ENCODE measurements around the gene PARG. TPM values are rescaled to one million over a fixed set of nuclear protein-coding genes. Genes with fewer than 3 reads are reported as not detected.
"Not testable (repeated sequence)": the region's sequence is repeated elsewhere in the genome, so short reads cannot be mapped to it uniquely, and the experiment has no call there.

PARG gene
- total RNA-seq = 29.4 TPM
- 10 to 100 TPM; 15.9 to 21.2 (median 18.6) TPM for polyA plus RNA-seq (ENCODE audit: insufficient read depth in 1 of 8, insufficient read length in 8 of 8, low replicate concordance in 1 of 8)
- long read RNA-seq, donor 1 = 0 reads
- long read RNA-seq, donor 2 = 0 reads
- long read RNA-seq, donor 3 = 0 reads
- long read RNA-seq, donor 4 = 0 reads
- long read RNA-seq, donor 5 = 0 reads
- long read RNA-seq, donor 6, partial matches to known transcripts = 9 of 9 reads
- long read RNA-seq, donor 6, other reads (novel, unspliced or antisense) = 0 of 9 reads
- long read RNA-seq, donor 7 = 0 reads
- long read RNA-seq, donor 8 = 0 reads
- long read RNA-seq, donor 9 = 0 reads
- long read RNA-seq, donor 10 = 0 reads
- long read RNA-seq, donor 11 = 0 reads

GRCh38 chr10:49941447-49942338 lies at the start of gene PARG, which contains the start of gene TIMM23B:
PARG (minus strand) TSS chr10:49942027; CDS start chr10:49941725, 302 bp downstream.
TIMM23B (plus strand) TSS chr10:49942053; CDS start chr10:49942195, 142 bp downstream.
- peak within 1 kb of the TSS; percentile 71 for H3K27ac ChIP-seq (ENCODE audit: low read length)
- whole genome bisulfite sequencing (ENCODE audit: insufficient coverage) = 0% methylated on average over 66 of the region's 81 CpGs

GRCh38 chr10:49988376-49988775 lies 46.5 kb upstream of the PARG start, which contains the start of gene AGAP6:
AGAP6 (plus strand) TSS chr10:49988406; CDS start chr10:49988716, 310 bp downstream.
- H3K4me1 ChIP-seq (ENCODE audit: control insufficient read depth, insufficient read depth, low read length); H3K27me3 ChIP-seq (ENCODE audit: control insufficient read depth, insufficient read depth, low read length); H3K4me3 ChIP-seq (ENCODE audit: low read length); H3K27ac ChIP-seq (ENCODE audit: low read length); H3K9me3 ChIP-seq (replicated peaks; ENCODE audit: control insufficient read depth, low read depth, low read length); H3K36me3 ChIP-seq (ENCODE audit: control insufficient read depth, insufficient read depth, low read length); DNase-seq: not testable (repeated sequence)
- no CpG with 5 or more reads among the region's 18 CpGs for WGBS (ENCODE audit: insufficient coverage)

More at GRCh38 chr10:49941447-49942338, at the start of gene PARG, which contains the start of gene TIMM23B:
- H3K36me3 ChIP-seq (ENCODE audit: control insufficient read depth, insufficient read depth, low read length); H3K4me1 ChIP-seq (ENCODE audit: control insufficient read depth, insufficient read depth, low read length); H3K27me3 ChIP-seq (ENCODE audit: control insufficient read depth, insufficient read depth, low read length); H3K9me3 ChIP-seq (replicated peaks; ENCODE audit: control insufficient read depth, low read depth, low read length): not testable (repeated sequence)
- H3K4me3 ChIP-seq (ENCODE audit: low read length) = peak within 1 kb of the TSS; percentile 73
- peak; percentile 91 for DNase-seq

- DNase-seq; H3K27me3 ChIP-seq (ENCODE audit: control insufficient read depth, insufficient read depth, low read length): not testable (repeated sequence)
Observed at GRCh38 chr10:49987207-49987606, 45.4 kb upstream of the PARG start.

GRCh38 chr10:49977756-49978155 lies 35.9 kb upstream of the PARG start:
- H3K4me1 ChIP-seq (ENCODE audit: control insufficient read depth, insufficient read depth, low read length); H3K27ac ChIP-seq (ENCODE audit: low read length); H3K9me3 ChIP-seq (replicated peaks; ENCODE audit: control insufficient read depth, low read depth, low read length); H3K4me3 ChIP-seq (ENCODE audit: low read length); DNase-seq; H3K27me3 ChIP-seq (ENCODE audit: control insufficient read depth, insufficient read depth, low read length); H3K36me3 ChIP-seq (ENCODE audit: control insufficient read depth, insufficient read depth, low read length): not testable (repeated sequence)
- no CpG with 5 or more reads among the region's 3 CpGs for WGBS (ENCODE audit: insufficient coverage)

More at GRCh38 chr10:49987207-49987606, 45.4 kb upstream of the PARG start:
- WGBS (ENCODE audit: insufficient coverage) = 83% methylated on average over 1 of the region's 3 CpGs
- not testable (repeated sequence) for H3K36me3 ChIP-seq (ENCODE audit: control insufficient read depth, insufficient read depth, low read length); H3K4me1 ChIP-seq (ENCODE audit: control insufficient read depth, insufficient read depth, low read length); H3K27ac ChIP-seq (ENCODE audit: low read length); H3K9me3 ChIP-seq (replicated peaks; ENCODE audit: control insufficient read depth, low read depth, low read length); H3K4me3 ChIP-seq (ENCODE audit: low read length)

- not testable (repeated sequence) for H3K4me3 ChIP-seq (ENCODE audit: low read length); H3K36me3 ChIP-seq (ENCODE audit: control insufficient read depth, insufficient read depth, low read length); H3K27me3 ChIP-seq (ENCODE audit: control insufficient read depth, insufficient read depth, low read length); H3K9me3 ChIP-seq (replicated peaks; ENCODE audit: control insufficient read depth, low read depth, low read length); H3K27ac ChIP-seq (ENCODE audit: low read length); H3K4me1 ChIP-seq (ENCODE audit: control insufficient read depth, insufficient read depth, low read length); DNase-seq
- WGBS (ENCODE audit: insufficient coverage) = no CpG with 5 or more reads among the region's 3 CpGs
Observed at GRCh38 chr10:49972094-49972493, 30.3 kb upstream of the PARG start.

GRCh38 chr10:49971466-49971865 lies 29.6 kb upstream of the PARG start:
- WGBS (ENCODE audit: insufficient coverage) = no CpG with 5 or more reads among the region's 2 CpGs
- not testable (repeated sequence) for H3K4me1 ChIP-seq (ENCODE audit: control insufficient read depth, insufficient read depth, low read length); DNase-seq; H3K36me3 ChIP-seq (ENCODE audit: control insufficient read depth, insufficient read depth, low read length); H3K9me3 ChIP-seq (replicated peaks; ENCODE audit: control insufficient read depth, low read depth, low read length); H3K27ac ChIP-seq (ENCODE audit: low read length); H3K27me3 ChIP-seq (ENCODE audit: control insufficient read depth, insufficient read depth, low read length); H3K4me3 ChIP-seq (ENCODE audit: low read length)

GRCh38 chr10:49970331-49970857 lies 28.6 kb upstream of the PARG start:
- not testable (repeated sequence) for DNase-seq; H3K36me3 ChIP-seq (ENCODE audit: control insufficient read depth, insufficient read depth, low read length); H3K4me1 ChIP-seq (ENCODE audit: control insufficient read depth, insufficient read depth, low read length); H3K27me3 ChIP-seq (ENCODE audit: control insufficient read depth, insufficient read depth, low read length); H3K9me3 ChIP-seq (replicated peaks; ENCODE audit: control insufficient read depth, low read depth, low read length); H3K27ac ChIP-seq (ENCODE audit: low read length); H3K4me3 ChIP-seq (ENCODE audit: low read length)
- WGBS (ENCODE audit: insufficient coverage) = 95% methylated on average over 5 of the region's 37 CpGs

GRCh38 chr10:49953122-49953521 lies 11.3 kb upstream of the PARG start:
- not testable (repeated sequence) for H3K9me3 ChIP-seq (replicated peaks; ENCODE audit: control insufficient read depth, low read depth, low read length); H3K4me3 ChIP-seq (ENCODE audit: low read length); H3K27me3 ChIP-seq (ENCODE audit: control insufficient read depth, insufficient read depth, low read length); H3K27ac ChIP-seq (ENCODE audit: low read length); DNase-seq; H3K36me3 ChIP-seq (ENCODE audit: control insufficient read depth, insufficient read depth, low read length); H3K4me1 ChIP-seq (ENCODE audit: control insufficient read depth, insufficient read depth, low read length)
- no CpG with 5 or more reads among the region's 3 CpGs for WGBS (ENCODE audit: insufficient coverage)

GRCh38 chr10:49952006-49952405 lies 10.2 kb upstream of the PARG start:
- WGBS (ENCODE audit: insufficient coverage) = no CpG with 5 or more reads among the region's 3 CpGs
- not testable (repeated sequence) for H3K36me3 ChIP-seq (ENCODE audit: control insufficient read depth, insufficient read depth, low read length); H3K4me3 ChIP-seq (ENCODE audit: low read length); H3K27ac ChIP-seq (ENCODE audit: low read length); H3K4me1 ChIP-seq (ENCODE audit: control insufficient read depth, insufficient read depth, low read length); DNase-seq; H3K27me3 ChIP-seq (ENCODE audit: control insufficient read depth, insufficient read depth, low read length); H3K9me3 ChIP-seq (replicated peaks; ENCODE audit: control insufficient read depth, low read depth, low read length)

- WGBS (ENCODE audit: insufficient coverage) = 100% methylated on average over 1 of the region's 2 CpGs
- H3K4me1 ChIP-seq (ENCODE audit: control insufficient read depth, insufficient read depth, low read length); H3K9me3 ChIP-seq (replicated peaks; ENCODE audit: control insufficient read depth, low read depth, low read length); H3K36me3 ChIP-seq (ENCODE audit: control insufficient read depth, insufficient read depth, low read length); H3K27me3 ChIP-seq (ENCODE audit: control insufficient read depth, insufficient read depth, low read length); H3K27ac ChIP-seq (ENCODE audit: low read length); H3K4me3 ChIP-seq (ENCODE audit: low read length); DNase-seq: not testable (repeated sequence)
Observed at GRCh38 chr10:49948737-49949136, 6.9 kb upstream of the PARG start.

All from muscle of leg (tissue), 16 donors.